DMS 273 treated with DMSO at 0.1 percent for 48 hours (cell line): ENCODE measurements around the gene SFTA2.

Experiments used
- DNase-seq: peaks from one replicate; lab custom pipeline; 2025; lab: John Stamatoyannopoulos, UW

Gene SFTA2

GRCh38 chr6:30889921-30890645 lies 41.9 kb downstream of the SFTA2 start:
- DNase-seq: no peak

DNA sequence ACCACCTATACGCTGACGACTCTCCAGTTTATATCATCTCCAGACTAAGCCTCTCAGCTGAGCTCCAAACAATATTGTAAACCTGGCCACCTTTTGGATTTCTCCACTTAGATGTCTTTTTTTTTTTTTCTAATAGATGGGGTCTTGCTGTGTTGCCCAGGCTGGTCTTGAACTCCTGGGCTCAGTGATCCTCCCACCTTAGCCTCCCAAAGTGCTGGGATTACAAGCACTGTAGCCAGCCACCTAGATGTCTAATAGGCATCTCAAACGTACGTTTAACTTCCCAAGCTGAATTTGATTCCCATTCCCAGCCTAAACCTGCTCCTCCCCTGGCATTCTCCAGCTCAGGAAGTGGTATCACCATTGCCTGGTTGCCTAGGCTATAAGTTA lies 42.5 kb downstream of the SFTA2 start:
- no peak for DNase-seq

DNA sequence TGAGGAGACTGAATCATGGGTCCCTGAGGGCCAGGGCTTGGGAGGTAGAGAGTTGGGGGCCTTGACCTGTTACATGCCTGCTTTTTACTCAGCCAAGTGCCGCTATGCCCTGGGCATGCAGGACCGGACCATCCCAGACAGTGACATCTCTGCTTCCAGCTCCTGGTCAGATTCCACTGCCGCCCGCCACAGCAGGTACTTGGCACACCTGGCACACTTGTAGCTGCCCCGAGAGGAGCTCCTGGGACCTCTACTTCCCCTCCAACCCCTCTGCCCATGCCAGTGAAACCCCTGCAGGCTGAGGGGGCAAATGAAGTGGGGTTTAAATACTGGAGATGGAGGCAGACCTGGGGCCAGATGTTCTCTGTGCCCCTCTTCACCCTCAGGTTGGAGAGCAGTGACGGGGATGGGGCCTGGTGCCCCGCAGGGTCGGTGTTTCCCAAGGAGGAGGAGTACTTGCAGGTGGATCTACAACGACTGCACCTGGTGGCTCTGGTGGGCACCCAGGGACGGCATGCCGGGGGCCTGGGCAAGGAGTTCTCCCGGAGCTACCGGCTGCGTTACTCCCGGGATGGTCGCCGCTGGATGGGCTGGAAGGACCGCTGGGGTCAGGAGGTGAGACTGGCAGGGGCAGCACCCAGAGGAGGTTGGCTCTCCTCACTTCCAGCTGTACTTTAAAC lies 43.0 kb downstream of the SFTA2 start:
- DNase-seq: no peak

DNA sequence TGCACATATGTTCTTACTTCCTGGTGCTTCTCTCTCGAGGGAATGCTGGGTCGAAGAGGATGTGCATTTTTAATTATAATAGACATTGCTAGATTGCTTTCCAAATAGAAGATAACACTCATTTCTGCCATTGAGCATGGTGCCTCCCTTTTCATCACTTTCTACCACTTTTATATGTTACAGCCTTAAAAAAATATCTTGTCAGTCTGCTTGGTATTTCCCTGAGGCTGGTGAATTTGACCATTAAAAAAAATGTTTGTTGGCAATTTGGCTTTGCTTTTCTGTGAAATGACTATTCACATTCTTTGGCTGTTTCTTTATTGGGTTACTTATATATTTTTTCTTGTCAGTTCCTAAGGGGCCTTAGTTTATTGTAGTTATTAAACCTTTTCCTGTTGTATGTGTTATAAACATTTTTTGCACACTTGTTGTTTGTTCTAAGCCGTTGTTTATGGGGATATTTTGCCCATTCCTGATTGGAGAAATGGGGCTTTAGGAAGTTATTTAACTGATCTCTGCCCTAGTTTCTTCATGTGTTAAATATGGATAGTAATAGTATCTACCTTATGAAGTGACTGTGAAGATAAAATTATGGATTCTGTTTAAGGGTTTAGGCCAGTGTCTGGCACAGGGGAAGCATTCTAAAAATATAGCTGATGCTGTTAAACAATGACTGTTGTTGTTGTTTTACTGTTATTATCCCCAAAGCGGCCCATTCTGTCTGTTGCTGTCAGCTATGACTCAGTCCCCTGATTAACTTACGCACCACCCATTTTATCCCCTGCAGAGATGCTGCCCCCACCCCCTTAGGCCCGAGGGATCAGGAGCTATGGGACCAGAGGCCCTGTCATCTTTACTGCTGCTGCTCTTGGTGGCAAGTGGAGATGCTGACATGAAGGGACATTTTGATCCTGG lies 43.8 kb downstream of the SFTA2 start:
- DNase-seq: no peak

DNA sequence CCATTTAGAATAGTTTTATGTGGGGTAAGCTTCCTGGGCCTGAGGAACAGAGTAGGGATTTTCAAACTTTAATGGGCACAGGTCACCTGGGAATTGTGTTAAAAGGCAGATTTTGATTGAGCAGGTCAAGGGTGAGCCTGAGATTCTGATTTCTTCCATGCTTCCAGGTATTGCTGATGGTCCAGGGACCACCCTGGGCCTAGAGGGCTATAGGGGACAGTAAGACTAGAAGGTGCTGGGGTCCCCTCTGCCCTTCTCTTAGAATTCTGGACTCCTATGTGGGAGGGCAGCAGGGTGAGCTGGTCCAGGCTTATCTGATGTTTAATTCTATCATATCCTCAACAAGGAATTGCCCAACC lies 45.1 kb downstream of the SFTA2 start:
- DNase-seq: no peak

DNA sequence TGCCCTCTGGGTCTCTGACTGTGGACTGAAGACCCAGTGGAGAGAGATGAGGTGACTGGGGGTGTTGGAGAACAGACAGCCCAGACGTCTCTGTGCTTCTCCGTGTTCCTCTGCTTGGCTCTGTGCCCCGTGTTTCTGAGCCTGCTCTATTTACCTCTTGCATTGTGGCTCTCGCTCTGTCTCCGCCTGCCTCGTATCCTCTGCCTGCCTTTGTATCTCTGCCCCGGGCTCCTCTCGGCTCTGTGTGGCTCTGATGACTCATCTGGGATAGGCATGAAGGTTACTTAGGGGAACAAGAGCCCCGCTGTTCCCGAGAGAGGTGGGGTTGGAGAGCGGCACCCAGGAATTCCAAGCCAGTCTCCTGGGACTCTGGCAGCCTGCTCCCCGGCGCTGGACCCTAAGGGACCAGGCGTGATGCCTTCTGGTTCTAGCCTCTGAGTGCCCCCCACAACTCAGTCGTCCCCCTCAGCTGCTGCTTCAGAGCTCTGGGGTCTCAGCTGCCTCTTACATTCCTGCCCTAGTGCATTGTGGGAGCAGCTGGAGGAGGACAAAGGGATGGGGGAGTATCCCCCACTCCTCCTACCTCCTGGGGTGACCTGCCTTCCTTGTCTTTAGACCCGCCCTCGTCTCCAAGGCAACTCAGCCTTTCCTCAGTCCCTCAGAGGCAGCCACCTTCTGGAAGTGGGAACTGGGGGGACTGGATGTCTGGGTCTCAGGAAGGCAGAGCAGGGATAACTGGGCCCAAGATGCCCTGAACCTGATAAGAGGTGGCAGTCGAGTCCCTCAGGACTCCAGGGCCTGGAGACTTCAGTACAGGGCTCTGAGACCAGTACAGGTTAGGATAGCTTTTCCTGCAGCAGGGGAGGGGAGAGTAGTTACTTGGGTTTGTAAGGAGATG lies 45.7 kb downstream of the SFTA2 start:
- no peak for DNase-seq

GRCh38 chr6:30885481-30885998 lies 46.4 kb downstream of the SFTA2 start:
- no peak for DNase-seq

GRCh38 chr6:30884521-30885480 lies 47.2 kb downstream of the SFTA2 start:
- no peak for DNase-seq

DNA sequence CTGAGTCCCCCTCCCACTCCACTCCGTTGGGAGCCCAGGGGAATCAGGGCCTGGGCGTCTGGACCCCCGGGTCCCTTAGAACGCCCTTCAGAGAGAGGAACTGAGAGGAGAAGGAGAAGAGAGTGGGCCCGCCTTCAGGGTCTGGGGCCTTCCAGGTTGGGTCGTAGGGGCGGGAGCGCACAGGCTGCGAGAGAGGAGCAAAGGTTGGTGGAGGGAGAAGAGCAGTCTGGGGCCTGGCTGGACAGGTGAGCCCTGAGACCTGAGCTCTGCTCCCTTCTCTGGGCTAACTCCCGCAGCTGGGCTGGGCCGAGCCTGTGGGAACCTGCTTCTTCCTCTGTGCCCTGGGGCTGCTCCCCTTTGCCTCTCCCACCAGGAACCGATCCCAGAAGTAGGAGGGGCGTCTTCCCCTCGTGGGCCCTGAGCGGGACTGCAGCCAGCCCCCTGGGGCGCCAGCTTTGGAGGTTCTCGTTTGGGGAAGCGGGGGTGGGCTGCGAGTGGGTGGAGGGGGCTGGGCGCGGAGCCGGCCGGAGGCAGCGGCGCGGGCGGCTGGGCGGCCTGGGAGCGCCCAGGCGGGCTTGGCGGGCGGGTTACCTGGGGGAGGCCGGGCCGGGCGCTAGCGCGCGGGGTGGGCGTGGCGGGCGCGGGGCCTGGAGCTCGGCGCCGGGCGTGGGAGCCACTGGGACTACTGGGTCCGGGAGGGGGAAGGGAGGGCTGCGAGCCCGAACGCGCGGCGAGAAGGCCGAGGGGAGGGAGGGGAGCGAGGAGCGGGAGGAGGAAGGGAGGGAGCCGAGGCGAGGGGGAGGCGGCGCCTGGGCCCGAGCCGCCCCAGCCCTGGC lies 48.1 kb downstream of the SFTA2 start, which contains the start of gene DDR1:
DDR1 (plus strand) TSS at position 835 of the 836 bp plus-strand sequence. CDS start 4,211 bp downstream, outside the sequence.
- DNase-seq: peak; percentile 23

DNA sequence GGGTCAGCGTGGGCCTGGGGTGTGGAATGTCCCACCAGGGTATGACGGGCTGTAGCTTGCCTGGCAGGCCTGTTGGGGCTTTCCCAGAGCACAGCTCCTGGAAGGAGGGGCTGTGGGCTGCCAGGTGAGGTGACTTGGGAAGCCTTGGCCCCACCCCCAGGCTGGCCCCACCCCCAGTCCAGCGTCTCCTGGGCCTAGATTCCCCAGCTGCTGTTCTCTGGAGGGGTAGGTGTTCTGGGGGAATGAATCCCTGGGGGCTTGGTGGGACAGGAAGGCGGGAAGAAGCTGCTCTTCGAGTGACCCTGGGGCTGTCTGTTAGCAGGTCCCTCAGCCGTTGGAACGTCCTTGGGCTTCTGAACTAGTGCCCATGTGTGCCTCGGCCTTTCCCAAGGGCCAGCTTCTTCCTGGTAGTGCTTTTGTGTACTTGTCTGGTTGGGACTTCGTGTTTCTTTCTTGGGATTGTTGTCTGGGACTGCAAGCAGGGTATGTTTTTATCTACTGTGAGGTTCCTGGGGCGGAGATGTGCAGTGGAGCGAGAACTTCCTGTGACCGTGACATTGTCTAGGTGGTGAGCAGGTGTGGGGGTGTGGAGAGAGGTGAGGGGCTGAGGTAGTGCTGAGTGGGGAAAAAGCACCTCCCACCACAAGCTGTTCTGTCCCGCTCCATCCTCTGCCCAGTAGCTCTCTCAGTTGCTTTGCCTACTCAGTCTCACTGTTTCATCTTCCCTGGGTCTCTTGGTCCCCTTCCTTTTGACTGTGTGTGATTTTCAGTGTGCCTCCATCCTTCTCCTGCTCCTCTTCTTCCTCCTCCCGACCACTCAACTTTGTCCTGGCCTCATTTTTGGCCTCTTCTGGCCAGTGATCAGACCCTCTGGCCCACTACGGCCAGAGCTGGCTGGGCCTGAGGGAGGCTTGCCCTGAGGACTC lies 48.9 kb downstream of the SFTA2 start:
- DNase-seq: no peak

GRCh38 chr6:30882204-30882758 lies 49.7 kb downstream of the SFTA2 start:
- DNase-seq: no peak

GRCh38 chr6:30881392-30882203 lies 50.4 kb downstream of the SFTA2 start:
- peak; percentile 76 for DNase-seq
